ENCODE data around the gene SEC22A.

The SEC22A gene

GRCh38 chr3:123286308-123287023, 84.7 kb downstream of the SEC22A start:
- H3K4me1 ChIP-seq (ENCODE audit: control insufficient read depth, insufficient read depth, low read length): no peaks in the 10 kb centered on the region

GRCh38 chr3:123287051-123287961, 85.6 kb downstream of the SEC22A start:
- no peak overlapping the region for H3K9ac ChIP-seq (ENCODE audit: low read length)
- H3K36me3 ChIP-seq (ENCODE audit: control insufficient read depth, insufficient read depth, low read length): peaks cover 14% of the 10 kb centered on the region

More at GRCh38 chr3:123286308-123287023, 84.7 kb downstream of the SEC22A start:
- H3K27ac ChIP-seq (ENCODE audit: low read depth, low read length): no peak overlapping the region
- H3K4me3 ChIP-seq (ENCODE audit: low read length): no peak overlapping the region
- peaks cover 14% of the 10 kb centered on the region for H3K36me3 ChIP-seq (ENCODE audit: control insufficient read depth, insufficient read depth, low read length)
- no peaks in the 10 kb centered on the region for H3K27me3 ChIP-seq (ENCODE audit: control insufficient read depth, insufficient read depth, low read length)
- no peak overlapping the region for H3K9ac ChIP-seq (ENCODE audit: low read length)

GRCh38 chr3:123287962-123288302, 86.2 kb downstream of the SEC22A start:
- Histone ChIP-seq H3K4me1 (ENCODE audit: control insufficient read depth, insufficient read depth, low read length) (no peaks in the 10 kb centered on the region), H3K27ac (ENCODE audit: low read depth, low read length) (no peak overlapping the region), H3K9ac (ENCODE audit: low read length) (no peak overlapping the region), H3K4me3 (ENCODE audit: low read length) (no peak overlapping the region), H3K27me3 (ENCODE audit: control insufficient read depth, insufficient read depth, low read length) (no peaks in the 10 kb centered on the region), H3K36me3 (ENCODE audit: control insufficient read depth, insufficient read depth, low read length) (peaks cover 14% of the 10 kb centered on the region)

More at GRCh38 chr3:123287051-123287961, 85.6 kb downstream of the SEC22A start:
- no peak overlapping the region for H3K4me3 ChIP-seq (ENCODE audit: low read length)
- H3K27me3 ChIP-seq (ENCODE audit: control insufficient read depth, insufficient read depth, low read length): no peaks in the 10 kb centered on the region
- H3K4me1 ChIP-seq (ENCODE audit: control insufficient read depth, insufficient read depth, low read length): no peaks in the 10 kb centered on the region
- no peak overlapping the region for H3K27ac ChIP-seq (ENCODE audit: low read depth, low read length)

- H3K9ac ChIP-seq (ENCODE audit: low read length): no peak overlapping the region
- H3K27ac ChIP-seq (ENCODE audit: low read depth, low read length): no peak overlapping the region
- H3K27me3 ChIP-seq (ENCODE audit: control insufficient read depth, insufficient read depth, low read length): no peaks in the 10 kb centered on the region
- H3K36me3 ChIP-seq (ENCODE audit: control insufficient read depth, insufficient read depth, low read length): peaks cover 12% of the 10 kb centered on the region
- no peaks in the 10 kb centered on the region for H3K4me1 ChIP-seq (ENCODE audit: control insufficient read depth, insufficient read depth, low read length)
- H3K4me3 ChIP-seq (ENCODE audit: low read length): no peak overlapping the region
These were observed 87.8 kb downstream of the SEC22A start for GRCh38 chr3:123289391-123290106.

GRCh38 chr3:123290107-123290930, 88.6 kb downstream of the SEC22A start:
- no peak overlapping the region for H3K4me3 ChIP-seq (ENCODE audit: low read length)
- no peaks in the 10 kb centered on the region for H3K4me1 ChIP-seq (ENCODE audit: control insufficient read depth, insufficient read depth, low read length)
- H3K27me3 ChIP-seq (ENCODE audit: control insufficient read depth, insufficient read depth, low read length): no peaks in the 10 kb centered on the region
- H3K27ac ChIP-seq (ENCODE audit: low read depth, low read length): no peak overlapping the region
- peaks cover 9% of the 10 kb centered on the region for H3K36me3 ChIP-seq (ENCODE audit: control insufficient read depth, insufficient read depth, low read length)
- no peak overlapping the region for H3K9ac ChIP-seq (ENCODE audit: low read length)

GRCh38 chr3:123290962-123291361, 89.2 kb downstream of the SEC22A start:
- Histone ChIP-seq H3K4me1 (ENCODE audit: control insufficient read depth, insufficient read depth, low read length) (no peaks in the 10 kb centered on the region), H3K9ac (ENCODE audit: low read length) (no peak overlapping the region), H3K27me3 (ENCODE audit: control insufficient read depth, insufficient read depth, low read length) (no peaks in the 10 kb centered on the region), H3K27ac (ENCODE audit: low read depth, low read length) (no peak overlapping the region), H3K36me3 (ENCODE audit: control insufficient read depth, insufficient read depth, low read length) (peaks cover 4% of the 10 kb centered on the region), H3K4me3 (ENCODE audit: low read length) (no peak overlapping the region)

GRCh38 chr3:123291404-123291803, 89.7 kb downstream of the SEC22A start:
- Histone ChIP-seq H3K4me1 (ENCODE audit: control insufficient read depth, insufficient read depth, low read length) (no peaks in the 10 kb centered on the region), H3K4me3 (ENCODE audit: low read length) (no peak overlapping the region), H3K27ac (ENCODE audit: low read depth, low read length) (no peak overlapping the region), H3K36me3 (ENCODE audit: control insufficient read depth, insufficient read depth, low read length) (peaks cover 4% of the 10 kb centered on the region), H3K9ac (ENCODE audit: low read length) (no peak overlapping the region), H3K27me3 (ENCODE audit: control insufficient read depth, insufficient read depth, low read length) (no peaks in the 10 kb centered on the region)

- Histone ChIP-seq H3K27me3 (ENCODE audit: control insufficient read depth, insufficient read depth, low read length) (no peaks in the 10 kb centered on the region), H3K27ac (ENCODE audit: low read depth, low read length) (no peak overlapping the region), H3K9ac (ENCODE audit: low read length) (no peak overlapping the region), H3K36me3 (ENCODE audit: control insufficient read depth, insufficient read depth, low read length) (peaks cover 4% of the 10 kb centered on the region), H3K4me1 (ENCODE audit: control insufficient read depth, insufficient read depth, low read length) (no peaks in the 10 kb centered on the region), H3K4me3 (ENCODE audit: low read length) (no peak overlapping the region)
These were observed 90.9 kb downstream of the SEC22A start for GRCh38 chr3:123292321-123293310.

GRCh38 chr3:123294296-123294938, 92.7 kb downstream of the SEC22A start:
- Histone ChIP-seq H3K4me1 (ENCODE audit: control insufficient read depth, insufficient read depth, low read length) (no peaks in the 10 kb centered on the region), H3K27ac (ENCODE audit: low read depth, low read length) (no peak overlapping the region), H3K36me3 (ENCODE audit: control insufficient read depth, insufficient read depth, low read length) (peaks cover 4% of the 10 kb centered on the region), H3K27me3 (ENCODE audit: control insufficient read depth, insufficient read depth, low read length) (no peaks in the 10 kb centered on the region), H3K4me3 (ENCODE audit: low read length) (no peak overlapping the region), H3K9ac (ENCODE audit: low read length) (no peak overlapping the region)

GRCh38 chr3:123295171-123295900, 93.6 kb downstream of the SEC22A start:
- Histone ChIP-seq H3K27me3 (ENCODE audit: control insufficient read depth, insufficient read depth, low read length) (no peaks in the 10 kb centered on the region), H3K4me3 (ENCODE audit: low read length) (no peak overlapping the region), H3K4me1 (ENCODE audit: control insufficient read depth, insufficient read depth, low read length) (no peaks in the 10 kb centered on the region), H3K36me3 (ENCODE audit: control insufficient read depth, insufficient read depth, low read length) (peaks cover 4% of the 10 kb centered on the region), H3K9ac (ENCODE audit: low read length) (no peak overlapping the region), H3K27ac (ENCODE audit: low read depth, low read length) (no peak overlapping the region)
